ENCODE measurements around the gene NR2C2.

NR2C2 gene

GRCh38 chr3:14957925-14958324 lies 10.5 kb downstream of the NR2C2 start:
- TF ChIP-seq, protein P1, sequence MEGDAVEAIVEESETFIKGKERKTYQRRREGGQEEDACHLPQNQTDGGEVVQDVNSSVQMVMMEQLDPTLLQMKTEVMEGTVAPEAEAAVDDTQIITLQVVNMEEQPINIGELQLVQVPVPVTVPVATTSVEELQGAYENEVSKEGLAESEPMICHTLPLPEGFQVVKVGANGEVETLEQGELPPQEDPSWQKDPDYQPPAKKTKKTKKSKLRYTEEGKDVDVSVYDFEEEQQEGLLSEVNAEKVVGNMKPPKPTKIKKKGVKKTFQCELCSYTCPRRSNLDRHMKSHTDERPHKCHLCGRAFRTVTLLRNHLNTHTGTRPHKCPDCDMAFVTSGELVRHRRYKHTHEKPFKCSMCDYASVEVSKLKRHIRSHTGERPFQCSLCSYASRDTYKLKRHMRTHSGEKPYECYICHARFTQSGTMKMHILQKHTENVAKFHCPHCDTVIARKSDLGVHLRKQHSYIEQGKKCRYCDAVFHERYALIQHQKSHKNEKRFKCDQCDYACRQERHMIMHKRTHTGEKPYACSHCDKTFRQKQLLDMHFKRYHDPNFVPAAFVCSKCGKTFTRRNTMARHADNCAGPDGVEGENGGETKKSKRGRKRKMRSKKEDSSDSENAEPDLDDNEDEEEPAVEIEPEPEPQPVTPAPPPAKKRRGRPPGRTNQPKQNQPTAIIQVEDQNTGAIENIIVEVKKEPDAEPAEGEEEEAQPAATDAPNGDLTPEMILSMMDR (conservative IDR thresholded peaks at IDR 0.05; ENCODE audit: low read depth, low read length), result no peak
- no peak overlapping the region for H3K4me3 ChIP-seq (ENCODE audit: low read depth, low read length)
- DNase-seq (ENCODE audit: low read depth), result peak; percentile 45

GRCh38 chr3:14959359-14959943 lies 12.1 kb downstream of the NR2C2 start:
- TF ChIP-seq, protein P1 (conservative IDR thresholded peaks at IDR 0.05; ENCODE audit: low read depth, low read length), result no peak

GRCh38 chr3:14962762-14963161 lies 15.4 kb downstream of the NR2C2 start:
- DNase-seq (ENCODE audit: low read depth), result peak; percentile 15
- H3K4me3 ChIP-seq (ENCODE audit: low read depth, low read length), result no peak overlapping the region
- TF ChIP-seq, protein P1 (conservative IDR thresholded peaks at IDR 0.05; ENCODE audit: low read depth, low read length), result no peak

More at GRCh38 chr3:14959359-14959943, 12.1 kb downstream of the NR2C2 start:
- H3K4me3 ChIP-seq (ENCODE audit: low read depth, low read length), result no peak overlapping the region
- peak; percentile 14 for DNase-seq (ENCODE audit: low read depth)

DNA sequence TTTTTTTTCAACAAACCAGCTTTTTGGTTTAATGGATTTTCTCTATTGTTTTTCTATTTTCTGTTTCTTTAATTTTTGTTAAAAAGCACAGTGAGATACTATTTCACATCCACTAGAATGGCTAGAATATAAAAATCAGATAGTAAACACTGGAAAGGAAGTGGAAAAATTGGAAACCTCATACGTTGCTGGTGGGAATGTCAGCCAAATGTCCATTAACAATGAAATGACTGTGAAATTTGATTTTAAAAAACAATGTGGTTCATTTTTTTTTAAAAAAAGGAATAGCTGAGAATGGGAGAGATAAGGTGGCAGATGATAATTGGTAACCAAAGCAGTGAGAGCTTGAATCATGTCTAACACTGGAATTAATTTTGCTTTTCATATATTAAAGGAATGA lies 19.9 kb downstream of the NR2C2 start:
- DNase-seq (ENCODE audit: low read depth), result no peak
- TF ChIP-seq, protein P1 (conservative IDR thresholded peaks at IDR 0.05; ENCODE audit: low read depth, low read length), result no peak
- no peak overlapping the region for H3K4me3 ChIP-seq (ENCODE audit: low read depth, low read length)

- no peak for DNase-seq (ENCODE audit: low read depth)
- H3K4me3 ChIP-seq (ENCODE audit: low read depth, low read length), result no peak overlapping the region
- TF ChIP-seq, protein P1 (conservative IDR thresholded peaks at IDR 0.05; ENCODE audit: low read depth, low read length), result no peak
Measured at GRCh38 chr3:14969671-14970070, 22.3 kb downstream of the NR2C2 start.

- TF ChIP-seq, protein P1 (conservative IDR thresholded peaks at IDR 0.05; ENCODE audit: low read depth, low read length), result no peak
- peak; percentile 26 for DNase-seq (ENCODE audit: low read depth)
- no peak overlapping the region for H3K4me3 ChIP-seq (ENCODE audit: low read depth, low read length)
Measured at GRCh38 chr3:14976317-14976716, 28.9 kb downstream of the NR2C2 start.

DNA sequence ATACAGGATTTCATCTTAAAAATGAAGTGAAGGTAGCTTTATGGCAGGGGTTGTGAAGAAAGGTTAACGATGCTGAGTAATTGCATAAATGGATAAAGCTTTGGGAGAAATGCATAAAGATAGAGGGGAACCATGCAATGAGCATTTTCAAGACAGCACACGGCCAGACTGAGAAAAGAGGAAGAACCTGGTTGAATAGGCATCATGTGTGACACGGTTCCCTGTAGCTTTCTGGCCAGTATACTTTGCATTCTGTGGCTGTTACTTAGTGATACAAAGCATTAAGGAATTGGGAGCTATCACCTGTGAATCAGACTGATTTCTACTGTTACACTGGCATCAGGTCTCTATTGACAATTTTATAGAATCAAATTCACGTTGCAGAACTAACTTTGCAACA lies 33.3 kb downstream of the NR2C2 start:
- H3K4me3 ChIP-seq (ENCODE audit: low read depth, low read length), result no peak overlapping the region
- TF ChIP-seq, protein P1 (conservative IDR thresholded peaks at IDR 0.05; ENCODE audit: low read depth, low read length), result no peak
- no peak for DNase-seq (ENCODE audit: low read depth)
